Measurements from ENCODE around the gene PPP2R5C.

Gene PPP2R5C

GRCh38 chr14:101824339-101824727 is 62.8 kb downstream of the PPP2R5C start:
- TF ChIP-seq FOXM1 (IDR thresholded peaks at IDR 0.05; ENCODE audit: borderline replicate concordance, low read depth) = no peak

- TF ChIP-seq, protein P1, sequence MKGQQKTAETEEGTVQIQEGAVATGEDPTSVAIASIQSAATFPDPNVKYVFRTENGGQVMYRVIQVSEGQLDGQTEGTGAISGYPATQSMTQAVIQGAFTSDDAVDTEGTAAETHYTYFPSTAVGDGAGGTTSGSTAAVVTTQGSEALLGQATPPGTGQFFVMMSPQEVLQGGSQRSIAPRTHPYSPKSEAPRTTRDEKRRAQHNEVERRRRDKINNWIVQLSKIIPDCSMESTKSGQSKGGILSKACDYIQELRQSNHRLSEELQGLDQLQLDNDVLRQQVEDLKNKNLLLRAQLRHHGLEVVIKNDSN (IDR thresholded peaks at IDR 0.05) = no peak
- TF ChIP-seq TEAD4 (IDR thresholded peaks at IDR 0.05) (no peak), TAF1 (IDR thresholded peaks at IDR 0.05; ENCODE audit: low read depth) (no peak), FOXM1 (IDR thresholded peaks at IDR 0.05; ENCODE audit: borderline replicate concordance, low read depth) (no peak), EP300 (IDR thresholded peaks at IDR 0.05; ENCODE audit: borderline replicate concordance) (no peak), RAD21 (IDR thresholded peaks at IDR 0.05; ENCODE audit: low read depth) (no peak), NFIC (IDR thresholded peaks at IDR 0.05) (no peak), CEBPB (IDR thresholded peaks at IDR 0.05) (no peak), CREB1 (IDR thresholded peaks at IDR 0.05; ENCODE audit: low read depth) (no peak), TCF12 (IDR thresholded peaks at IDR 0.05; ENCODE audit: low read depth) (no peak), YY1 (IDR thresholded peaks at IDR 0.05; ENCODE audit: low read depth) (no peak), REST (IDR thresholded peaks at IDR 0.05; ENCODE audit: low read depth) (no peak), ZBTB7A (IDR thresholded peaks at IDR 0.05; ENCODE audit: low read depth) (no peak), EGR1 (IDR thresholded peaks at IDR 0.05) (no peak)
- TF ChIP-seq, protein P2, sequence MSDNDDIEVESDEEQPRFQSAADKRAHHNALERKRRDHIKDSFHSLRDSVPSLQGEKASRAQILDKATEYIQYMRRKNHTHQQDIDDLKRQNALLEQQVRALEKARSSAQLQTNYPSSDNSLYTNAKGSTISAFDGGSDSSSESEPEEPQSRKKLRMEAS (IDR thresholded peaks at IDR 0.05) = no peak
Measured at GRCh38 chr14:101825797-101826196, 64.3 kb downstream of the PPP2R5C start.

- TF ChIP-seq EGR1 (IDR thresholded peaks at IDR 0.05) (no peak), TAF1 (IDR thresholded peaks at IDR 0.05; ENCODE audit: low read depth) (no peak), REST (IDR thresholded peaks at IDR 0.05; ENCODE audit: low read depth) (no peak), YY1 (IDR thresholded peaks at IDR 0.05; ENCODE audit: low read depth) (no peak), RAD21 (IDR thresholded peaks at IDR 0.05; ENCODE audit: low read depth) (no peak), EP300 (IDR thresholded peaks at IDR 0.05; ENCODE audit: borderline replicate concordance) (no peak), CEBPB (IDR thresholded peaks at IDR 0.05) (no peak), TEAD4 (IDR thresholded peaks at IDR 0.05) (no peak)
Measured at GRCh38 chr14:101826351-101826750, 64.8 kb downstream of the PPP2R5C start.

GRCh38 chr14:101827286-101827685 is 65.8 kb downstream of the PPP2R5C start:
- no peak for TF ChIP-seq EP300 (IDR thresholded peaks at IDR 0.05; ENCODE audit: borderline replicate concordance)
- no peak for TF ChIP-seq CREB1 (IDR thresholded peaks at IDR 0.05; ENCODE audit: low read depth)
- no peak for TF ChIP-seq TCF12 (IDR thresholded peaks at IDR 0.05; ENCODE audit: low read depth)
- TF ChIP-seq EGR1 (IDR thresholded peaks at IDR 0.05) = no peak
- no peak for TF ChIP-seq YY1 (IDR thresholded peaks at IDR 0.05; ENCODE audit: low read depth)
- TF ChIP-seq RAD21 (IDR thresholded peaks at IDR 0.05; ENCODE audit: low read depth) = no peak
- no peak for TF ChIP-seq TAF1 (IDR thresholded peaks at IDR 0.05; ENCODE audit: low read depth)
- TF ChIP-seq CEBPB (IDR thresholded peaks at IDR 0.05) = no peak
- no peak for TF ChIP-seq TEAD4 (IDR thresholded peaks at IDR 0.05)

- TF ChIP-seq TAF1 (IDR thresholded peaks at IDR 0.05; ENCODE audit: low read depth) (no peak), EGR1 (IDR thresholded peaks at IDR 0.05) (no peak)
Measured at GRCh38 chr14:101828046-101828445, 66.5 kb downstream of the PPP2R5C start.

DNA sequence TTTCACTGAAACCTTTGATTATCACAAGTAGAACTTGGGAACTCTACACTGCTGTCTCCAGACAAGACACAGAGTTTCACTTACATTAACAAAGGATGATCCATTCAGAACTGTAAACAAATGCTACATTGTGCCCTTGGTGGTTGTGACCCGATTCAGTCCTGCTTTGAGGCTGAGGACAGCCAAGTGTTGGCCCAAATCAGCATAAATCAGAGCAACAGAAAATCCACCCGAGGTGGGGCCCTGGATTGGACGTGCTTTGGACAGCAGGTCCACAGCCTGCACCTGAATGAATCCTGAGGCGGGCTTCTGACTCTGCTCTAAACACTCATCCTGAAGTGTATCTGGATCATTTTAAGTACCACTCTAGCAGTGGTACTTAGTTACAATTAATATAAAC is 68.8 kb downstream of the PPP2R5C start:
- TF ChIP-seq TAF1 (IDR thresholded peaks at IDR 0.05; ENCODE audit: low read depth) (no peak), REST (IDR thresholded peaks at IDR 0.05; ENCODE audit: low read depth) (no peak), ZBTB7A (IDR thresholded peaks at IDR 0.05; ENCODE audit: low read depth) (no peak), CREB1 (IDR thresholded peaks at IDR 0.05; ENCODE audit: low read depth) (no peak), RAD21 (IDR thresholded peaks at IDR 0.05; ENCODE audit: low read depth) (no peak), YY1 (IDR thresholded peaks at IDR 0.05; ENCODE audit: low read depth) (no peak), TEAD4 (IDR thresholded peaks at IDR 0.05) (no peak), NFIC (IDR thresholded peaks at IDR 0.05) (no peak), EP300 (IDR thresholded peaks at IDR 0.05; ENCODE audit: borderline replicate concordance) (no peak), EGR1 (IDR thresholded peaks at IDR 0.05) (no peak), TCF12 (IDR thresholded peaks at IDR 0.05; ENCODE audit: low read depth) (no peak)
- TF ChIP-seq, protein P2 (IDR thresholded peaks at IDR 0.05) = no peak
